Stimulated activated CD4-positive, alpha-beta T cell treated with anti-CD3 and anti-CD28 coated beads, Interleukin-12 subunit alpha, Interleukin-12 subunit beta, amount 100 ng/mL, for 4 hours (primary cell): ENCODE results near the gene TREM2.
"Not testable (repeated sequence)": the region's sequence is repeated elsewhere in the genome, so short reads cannot be mapped to it uniquely, and the experiment has no call there.

Experiments used
- DNase-seq: peaks from one replicate; pipeline ENCODE4 v3.0.0-alpha.2; 2020

TREM2 gene

DNA sequence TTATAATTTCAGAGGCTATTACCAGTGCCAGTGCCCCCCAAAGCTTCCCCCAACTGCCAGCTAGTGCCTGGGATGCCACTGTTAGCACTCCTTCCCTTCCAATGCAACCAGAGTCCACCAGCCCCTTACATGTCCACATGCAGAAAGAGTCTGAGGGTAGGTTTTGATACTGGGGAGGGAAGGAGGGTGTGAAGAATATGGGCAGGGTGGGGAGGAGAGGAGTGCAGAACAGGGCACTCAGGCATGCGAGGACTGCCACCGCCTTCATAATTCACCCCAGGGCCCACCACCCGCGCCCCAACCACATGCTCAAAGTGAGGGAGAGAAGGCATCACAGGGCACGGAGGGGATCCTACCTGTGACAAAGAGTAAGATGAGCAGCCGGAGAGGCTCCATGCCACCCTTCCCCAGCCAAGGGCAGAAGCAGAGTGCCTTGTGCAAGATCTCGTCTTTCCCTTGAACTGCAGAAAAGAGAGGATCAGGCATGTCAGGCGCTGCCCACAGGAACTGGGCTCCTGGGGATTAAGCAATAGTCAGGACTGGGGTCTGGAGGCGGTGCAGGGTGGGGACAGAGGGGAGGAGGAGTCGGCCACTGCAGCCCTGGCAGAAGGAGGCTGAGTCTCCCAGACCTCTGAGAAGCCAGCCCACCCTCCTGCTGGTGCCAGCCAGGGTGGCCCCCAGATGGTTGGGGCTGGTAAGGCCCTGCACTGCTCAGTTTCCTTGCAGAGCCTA is at the start of gene TREM2:
Gene TREM2 (minus strand): TSS at position 430 of the 732 bp plus-strand sequence. CDS start 34 bp downstream, at position 396.
- no peak for DNase-seq

DNA sequence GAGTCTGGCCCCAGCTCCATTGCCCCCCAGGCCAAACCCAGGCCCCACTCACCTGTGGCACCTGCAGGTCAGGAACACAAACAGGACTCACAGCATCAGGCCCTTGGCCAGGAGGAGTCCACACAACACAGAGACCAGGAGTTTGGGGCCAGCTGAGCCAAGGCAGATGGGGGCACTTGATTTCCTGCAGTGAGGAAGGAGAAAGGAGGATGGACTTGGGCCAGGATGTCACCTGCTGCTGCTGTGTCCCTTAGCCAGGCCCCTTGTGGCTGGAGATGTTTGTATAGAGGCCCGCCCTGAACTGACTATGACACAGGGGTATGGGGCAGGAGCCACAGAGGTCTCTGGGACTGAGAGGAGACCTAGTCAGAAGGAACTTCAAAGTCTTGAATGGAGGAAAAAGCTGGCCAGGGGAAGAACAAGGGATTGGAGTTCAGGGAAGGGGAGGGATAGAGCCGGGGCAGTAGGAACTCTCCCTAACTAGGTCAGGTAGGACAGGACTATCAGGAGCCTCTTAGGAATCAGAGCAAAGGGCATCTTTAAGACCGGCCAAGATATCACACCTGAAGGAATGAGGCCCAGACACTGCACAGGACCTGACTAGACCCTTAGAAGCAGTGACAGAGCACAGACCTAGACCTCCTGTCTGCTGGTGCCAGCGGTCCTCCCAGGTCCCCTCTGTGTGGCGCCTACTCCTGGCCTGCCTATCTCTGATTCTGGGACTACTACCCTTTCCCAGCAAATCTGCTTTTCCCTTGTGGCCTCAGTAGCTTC is 46.8 kb upstream of the TREM2 start:
- DNase-seq = no peak

DNA sequence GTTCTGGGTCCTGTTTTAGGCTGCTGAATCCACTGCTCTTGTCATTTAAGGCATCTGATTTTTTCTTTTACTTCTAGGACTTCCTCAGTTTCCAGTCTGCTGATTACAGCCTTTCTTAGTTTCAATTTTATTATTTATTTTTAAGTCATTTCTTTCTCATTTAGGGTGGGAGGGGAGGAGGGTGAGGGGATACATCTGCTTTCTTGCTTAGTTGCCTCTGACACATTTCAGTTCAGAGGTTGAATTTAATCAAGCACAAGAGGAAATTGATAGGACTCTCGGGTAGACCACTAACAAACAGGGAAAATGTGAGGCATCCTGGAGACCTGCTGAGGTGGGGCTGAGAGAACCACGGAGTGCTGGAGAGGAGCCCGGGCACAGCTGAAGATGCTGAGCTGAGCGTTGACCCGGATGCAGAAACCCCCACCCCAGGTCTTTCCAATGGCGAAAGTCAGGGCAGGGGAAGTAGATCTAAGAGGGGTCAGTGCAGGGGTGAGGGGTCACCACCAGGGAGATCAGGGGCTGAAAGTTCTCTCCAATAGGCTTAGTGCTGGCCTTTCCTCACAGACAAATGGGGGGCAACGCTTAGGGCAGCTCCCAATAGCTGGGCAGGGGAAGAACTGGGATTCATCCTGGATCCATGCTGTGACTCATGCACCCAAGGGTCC is 45.7 kb upstream of the TREM2 start:
- DNase-seq = no peak

- DNase-seq = no peak
These were observed 41.2 kb upstream of the TREM2 start for GRCh38 chr6:41204156-41204555.

DNA sequence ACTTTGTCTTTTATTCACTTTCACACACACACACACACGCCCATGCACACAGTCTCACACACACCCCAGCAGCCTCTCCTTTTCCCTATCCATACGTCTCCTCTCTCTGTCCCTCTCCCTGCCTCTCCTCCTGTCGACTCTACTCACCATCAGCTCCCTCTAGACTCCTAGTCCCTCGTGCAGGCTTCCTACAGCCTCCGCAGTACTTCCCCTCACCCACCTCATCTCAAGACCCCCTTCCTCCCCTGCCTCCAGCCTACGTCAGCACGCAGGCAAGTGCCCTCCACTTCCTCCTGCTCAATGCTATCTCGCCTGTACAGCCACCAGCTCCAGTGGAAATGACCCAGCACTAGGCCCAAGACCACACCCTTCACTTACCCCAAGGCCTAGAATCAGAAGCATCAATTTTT is 38.9 kb upstream of the TREM2 start:
- no peak for DNase-seq

DNA sequence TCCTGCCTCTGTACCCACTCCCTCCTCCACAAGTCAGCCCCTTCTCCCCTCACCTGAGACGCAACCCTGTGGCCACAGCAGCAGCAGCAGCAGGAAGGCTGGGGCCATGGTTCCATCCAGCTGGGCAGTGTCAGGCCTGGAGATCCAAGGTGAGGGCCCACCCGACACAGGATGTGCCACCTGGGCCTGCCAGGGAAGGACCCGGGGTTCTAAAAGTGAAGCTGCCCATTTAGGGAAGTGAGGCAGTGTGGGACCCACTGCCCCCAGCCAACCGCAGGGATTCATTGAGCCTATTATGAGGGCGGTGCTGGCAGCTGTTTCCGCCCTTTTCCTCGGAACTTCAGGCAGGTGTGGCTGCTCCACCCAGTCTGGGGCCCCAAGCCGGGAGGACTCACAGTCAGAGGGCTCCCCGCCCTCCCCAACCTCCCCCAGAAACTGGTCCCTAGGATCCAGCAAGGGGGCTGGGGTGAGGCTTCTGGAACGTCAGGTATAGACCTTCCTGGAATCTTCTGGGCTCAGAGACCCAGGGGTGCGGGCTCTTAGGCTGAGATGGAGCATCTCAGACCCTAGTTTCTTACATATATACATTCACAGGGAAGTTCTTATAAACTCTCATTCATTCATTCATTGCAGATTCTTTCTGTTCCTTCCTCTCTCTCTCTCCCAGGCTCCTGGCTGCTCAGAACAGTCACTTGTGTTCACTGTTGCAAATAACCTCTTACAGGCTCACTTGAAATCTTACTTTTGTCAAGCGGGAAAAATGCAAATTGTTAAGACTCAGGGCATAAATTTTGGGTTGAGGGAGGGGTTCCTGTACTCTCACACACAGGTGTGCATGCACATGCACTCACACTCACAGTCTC is 38.2 kb upstream of the TREM2 start, which contains the start of gene TREML2:
Gene TREML2 (minus strand): TSS at position 249 of the 863 bp plus-strand sequence. CDS start 141 bp downstream, at position 108.
- peak; percentile 10 for DNase-seq

DNA sequence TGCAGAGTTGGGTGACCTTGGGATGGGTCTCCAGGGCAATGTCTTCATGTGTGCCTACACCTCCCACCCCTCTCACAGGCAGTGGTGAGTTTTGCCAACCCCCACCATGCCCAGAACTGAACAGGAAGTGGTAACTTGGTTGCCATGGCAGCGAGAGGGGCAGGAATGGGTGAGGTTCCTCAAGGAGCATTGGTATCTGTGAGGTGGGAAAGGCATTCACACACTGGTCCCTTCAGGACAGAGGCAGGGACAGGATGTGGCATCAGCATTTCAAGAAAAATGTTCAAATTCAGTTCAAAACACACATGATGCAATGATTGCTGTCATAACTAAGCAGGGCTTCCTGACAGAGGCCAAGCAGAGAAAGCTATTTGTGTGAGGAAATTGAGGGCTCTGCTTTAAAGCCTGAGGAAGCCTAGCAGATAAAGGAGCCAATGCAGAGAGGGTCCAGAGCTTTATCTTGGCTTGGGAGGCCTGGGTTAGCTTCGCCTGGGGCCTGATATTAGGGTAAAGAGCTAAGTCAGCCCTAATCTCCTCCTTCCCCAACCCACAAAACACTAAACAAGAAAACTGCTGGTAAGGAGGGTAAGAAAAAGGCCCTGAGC is 37.5 kb upstream of the TREM2 start:
- peak; percentile 15 for DNase-seq

GRCh38 chr6:41199552-41200246 is 36.8 kb upstream of the TREM2 start:
- no peak for DNase-seq

- DNase-seq = no peak
These were observed 34.3 kb upstream of the TREM2 start for GRCh38 chr6:41197234-41197633.

DNA sequence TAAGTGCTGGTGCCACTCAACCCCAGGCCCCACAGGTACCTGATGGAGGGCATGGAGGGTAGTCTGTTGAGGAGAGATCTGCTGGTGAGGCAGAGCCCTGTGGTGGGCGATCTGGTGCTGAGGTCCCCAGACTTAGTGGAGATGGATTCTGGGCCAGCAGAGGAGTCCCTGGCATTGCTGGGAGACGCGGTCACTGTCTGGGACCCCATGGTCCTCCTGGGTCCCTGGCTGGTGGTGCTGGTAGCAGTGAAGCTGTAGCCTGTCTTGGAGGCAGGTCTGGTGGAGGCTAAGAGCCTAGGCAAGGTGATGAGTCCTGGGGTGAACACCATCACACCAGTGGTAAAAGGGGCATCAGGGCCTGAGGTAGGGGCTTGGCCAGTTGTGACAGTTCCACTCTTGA is 31.5 kb upstream of the TREM2 start:
- DNase-seq = no peak

GRCh38 chr6:41193884-41194283 is 31.0 kb upstream of the TREM2 start:
- no peak for DNase-seq

DNA sequence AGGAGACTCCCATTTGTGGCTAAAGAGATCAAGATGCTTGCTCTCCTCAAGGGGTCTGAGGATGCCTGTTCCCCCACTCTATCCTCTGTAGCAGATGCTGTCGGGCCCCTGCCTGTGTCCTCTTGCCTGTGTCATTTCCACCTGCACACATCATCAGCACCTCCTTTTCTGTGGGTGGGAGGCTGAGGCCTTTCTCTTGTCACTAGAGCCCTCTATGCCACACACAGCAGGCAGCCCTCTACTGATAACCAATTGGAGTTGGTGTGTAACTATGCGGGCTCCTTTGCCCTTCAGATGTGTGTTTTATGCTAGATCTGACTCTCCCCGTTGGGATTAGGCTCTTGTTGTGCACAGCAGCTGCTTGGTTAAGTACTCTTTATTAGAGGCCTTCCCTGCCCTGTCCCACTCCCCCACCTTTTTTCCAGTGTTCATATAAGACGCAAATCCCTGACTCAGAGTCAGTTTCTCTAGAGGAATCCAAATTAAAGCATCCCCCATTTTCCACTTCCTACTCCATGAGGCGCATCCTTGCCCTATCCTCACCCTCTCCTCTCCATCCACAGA is 30.3 kb upstream of the TREM2 start:
- no peak for DNase-seq

DNA sequence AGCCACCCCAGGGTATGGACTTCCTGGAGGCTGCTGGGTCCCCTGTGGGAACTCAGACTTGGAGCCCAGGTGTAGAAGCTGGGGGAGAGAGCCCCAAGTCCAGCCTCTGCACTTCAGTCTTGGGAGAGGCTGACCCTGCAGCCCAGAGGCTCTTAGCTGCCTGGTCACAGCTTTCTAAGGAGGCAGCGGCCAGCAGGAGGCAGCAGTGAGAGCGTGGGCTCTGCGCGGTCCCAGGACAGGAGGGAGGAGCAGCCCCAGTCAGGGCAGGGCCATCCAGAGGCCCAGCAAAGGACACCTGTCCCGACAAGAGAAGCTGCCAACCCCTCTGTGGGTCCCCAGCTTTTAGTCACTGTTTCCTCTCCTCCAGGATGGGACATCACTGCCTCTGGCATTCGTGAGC is 28.7 kb upstream of the TREM2 start:
- DNase-seq = peak; percentile 46

- DNase-seq = no peak
These were observed 27.9 kb upstream of the TREM2 start for GRCh38 chr6:41190791-41191190.

DNA sequence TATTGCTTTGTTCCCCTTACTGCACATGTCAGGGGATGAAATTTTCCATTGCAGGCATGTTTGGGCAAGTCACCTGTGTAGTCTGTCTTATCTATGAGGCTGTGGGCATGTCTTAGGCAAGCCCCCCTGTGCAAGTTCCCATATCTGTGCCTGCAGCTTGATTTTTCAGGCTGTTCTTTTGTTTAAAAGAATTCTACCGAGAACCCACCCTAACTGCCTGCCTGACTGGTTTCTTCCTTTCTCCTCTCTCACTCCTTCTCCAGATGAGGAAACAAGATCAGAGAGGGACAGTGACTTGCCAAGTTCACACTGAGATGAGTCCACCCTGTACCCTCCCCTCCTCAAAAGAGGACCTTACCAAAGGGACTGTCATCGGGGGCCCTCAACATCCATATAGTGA is 27.1 kb upstream of the TREM2 start:
- no peak for DNase-seq

- DNase-seq = not testable (repeated sequence)
These were observed 26.1 kb upstream of the TREM2 start for GRCh38 chr6:41189046-41189445.

DNA sequence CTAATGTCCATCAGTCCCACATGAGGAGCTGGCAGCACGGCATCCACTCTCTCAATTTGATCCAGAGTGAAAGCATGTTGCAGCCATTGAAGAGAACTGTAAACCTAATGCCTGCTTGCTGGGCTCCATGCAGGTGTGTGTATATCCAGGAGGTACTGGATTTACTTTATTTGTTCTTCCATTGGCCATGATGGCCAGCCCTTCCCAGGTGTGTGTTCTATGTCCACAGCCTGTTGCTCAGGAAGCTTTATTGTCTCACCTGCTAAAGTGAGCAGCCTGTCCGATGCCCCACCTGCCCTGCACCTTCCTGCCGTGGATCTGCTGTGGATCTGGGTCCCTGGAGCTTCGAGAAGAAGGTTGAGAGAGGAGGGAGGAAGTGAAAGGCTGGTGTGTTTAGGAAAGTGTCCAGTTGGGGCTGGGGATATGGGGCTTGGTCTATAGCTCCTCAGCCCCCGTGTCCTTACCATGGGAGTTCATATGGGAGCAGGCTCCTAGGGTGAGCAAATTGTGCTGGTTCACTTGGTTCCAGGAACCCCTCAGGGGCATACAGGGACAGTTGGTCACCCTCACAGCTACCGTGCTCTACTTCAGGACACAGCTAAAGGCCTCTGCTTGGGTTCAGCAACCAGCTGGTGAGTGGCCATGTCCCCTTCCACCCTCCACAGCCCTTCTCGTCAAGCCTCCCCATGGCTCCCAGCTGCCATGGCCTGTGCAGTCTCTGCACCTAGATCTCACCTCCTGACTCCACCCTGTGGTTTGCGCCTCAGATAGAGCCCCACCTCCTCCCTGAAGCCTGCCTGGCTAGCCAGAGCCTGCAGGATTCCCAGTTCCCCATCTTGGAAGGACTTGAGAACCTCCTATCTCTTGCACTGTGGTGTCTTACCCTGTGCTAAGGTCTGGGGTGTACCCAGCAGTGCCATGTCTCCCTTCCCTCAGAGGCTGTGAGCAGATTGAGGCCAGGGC is 25.3 kb upstream of the TREM2 start:
- no peak for DNase-seq

DNA sequence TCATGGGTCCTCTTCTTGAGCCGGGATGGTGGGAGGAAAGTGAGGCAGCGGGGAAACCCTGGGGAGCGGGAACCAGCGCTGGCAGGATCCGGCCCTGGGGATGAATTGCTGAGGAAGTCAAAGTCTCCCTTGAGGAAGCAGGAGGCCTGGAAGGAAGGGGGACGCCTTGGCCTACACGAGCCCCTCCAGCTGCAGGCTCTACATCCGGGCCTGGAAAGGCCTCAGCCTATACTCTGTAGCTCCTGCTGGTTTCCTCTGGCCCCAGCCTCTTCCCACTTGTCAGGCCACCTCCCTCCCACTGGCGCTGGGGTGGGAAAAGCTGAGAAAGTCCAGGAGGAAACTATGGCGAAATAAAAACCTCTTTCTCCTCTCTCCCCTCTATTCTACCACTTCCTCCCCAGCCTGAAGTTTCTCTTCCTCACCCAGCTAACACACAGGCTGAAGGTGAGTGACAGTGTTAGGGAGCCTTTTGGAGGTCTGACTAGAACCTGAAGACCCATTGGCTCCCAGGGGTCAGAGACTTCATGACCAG is 23.2 kb upstream of the TREM2 start:
- no peak for DNase-seq

- no peak for DNase-seq
These were observed 21.8 kb upstream of the TREM2 start for GRCh38 chr6:41184761-41185160.
